HEK293T (cell line): ENCODE data around the gene GATAD2B.

ENCODE experiments used
- CTCF ChIA-PET: fragments of 350-600 bp; formaldehyde crosslinking; extraction: SDS; loops from one replicate; lab custom pipeline; 2021; ENCODE audit warnings: antibody characterized with exemption, inconsistent platforms; lab: Yijun Ruan, JAX
- POLR2A ChIA-PET: fragments of 350-600 bp; formaldehyde crosslinking; extraction: SDS; loops from one replicate; lab custom pipeline; 2020; ENCODE audit warnings: antibody characterized with exemption, inconsistent platforms; lab: Yijun Ruan, JAX
- DNase-seq: peaks from one replicate; pipeline ENCODE4 v3.0.0; 2012; ENCODE audit warnings: mixed read lengths; ENCODE audit errors: extremely low spot score
- ARNT ChIP-seq: fragments of 450-650 bp; IDR thresholded peaks from 2 replicates; pipeline ENCODE4 v1.6.1; 2017; ENCODE audit warnings: mild to moderate bottlenecking
- BHLHE40 ChIP-seq: fragments of 450-650 bp; IDR thresholded peaks from 2 replicates; pipeline ENCODE4 v1.6.1; 2016; ENCODE audit warnings: mild to moderate bottlenecking, moderate library complexity, borderline replicate concordance
- CTBP1 ChIP-seq: fragments of 450-650 bp; IDR thresholded peaks from 2 replicates; pipeline ENCODE4 v1.6.1; 2016; ENCODE audit warnings: borderline replicate concordance
- ELF4 ChIP-seq: fragments of 450-650 bp; IDR thresholded peaks from 2 replicates; pipeline ENCODE4 v1.6.1; 2017; ENCODE audit warnings: antibody characterized with exemption
- FOXA1 ChIP-seq: fragments of 450-650 bp; IDR thresholded peaks from 2 replicates; pipeline ENCODE4 v1.6.1; 2016; ENCODE audit warnings: mild to moderate bottlenecking
- FOXM1 ChIP-seq: fragments of 450-650 bp; IDR thresholded peaks from 2 replicates; pipeline ENCODE4 v1.6.1; 2017; ENCODE audit warnings: mild to moderate bottlenecking, borderline replicate concordance
- HDGF ChIP-seq: fragments of 450-650 bp; IDR thresholded peaks from 2 replicates; pipeline ENCODE4 v1.6.1; 2017; ENCODE audit warnings: antibody characterized with exemption, borderline replicate concordance
- L3MBTL2 ChIP-seq: fragments of 450-650 bp; conservative IDR thresholded peaks from 2 replicates; pipeline ENCODE4 v1.6.1; 2016; ENCODE audit warnings: mild to moderate bottlenecking
- LEF1 ChIP-seq: fragments of 450-650 bp; IDR thresholded peaks from 2 replicates; pipeline ENCODE4 v1.6.1; 2017; ENCODE audit warnings: mild to moderate bottlenecking, borderline replicate concordance
- NFRKB ChIP-seq: fragments of 450-650 bp; IDR thresholded peaks from 2 replicates; pipeline ENCODE4 v1.6.1; 2016; ENCODE audit warnings: mild to moderate bottlenecking, moderate library complexity
- PKNOX1 ChIP-seq: fragments of 450-650 bp; IDR thresholded peaks from 2 replicates; pipeline ENCODE4 v1.6.1; 2016
- SP1 ChIP-seq: fragments of 450-650 bp; IDR thresholded peaks from 2 replicates; pipeline ENCODE4 v1.6.1; 2017
- SUZ12 ChIP-seq: fragments of 450-650 bp; IDR thresholded peaks from 2 replicates; pipeline ENCODE4 v1.6.1; 2016; ENCODE audit warnings: mild to moderate bottlenecking
- TARDBP ChIP-seq: fragments of 450-650 bp; IDR thresholded peaks from 2 replicates; pipeline ENCODE4 v1.6.1; 2016
- ZNF384 ChIP-seq: fragments of 450-650 bp; IDR thresholded peaks from 2 replicates; pipeline ENCODE4 v1.6.1; 2016

Gene GATAD2B

GRCh38 chr1:153764310-153764709 lies 158.5 kb downstream of the GATAD2B start:
- ChIA-PET POLR2A (interaction anchor here (1.0 to 2.2 kb wide), 5 partner anchors 11 to 204 kb away, joined by 3 to 7 read pairs (median 4); partner anchors contain the start of genes CREB3L4, INTS3, S100A13 and SLC27A3), CTCF (interaction anchor here (1.3 kb wide), 1 partner anchor 8 kb away, joined by 7 read pairs; no protein-coding TSS in a partner anchor)
- no peak for TF ChIP-seq L3MBTL2
- TF ChIP-seq TARDBP, result no peak
- TF ChIP-seq FOXA1, result no peak
- no peak for TF ChIP-seq PKNOX1
- no peak for TF ChIP-seq ARNT
- no peak for DNase-seq

GRCh38 chr1:153763365-153764225 lies 159.2 kb downstream of the GATAD2B start:
- no peak for DNase-seq
- TF ChIP-seq SP1, result no peak
- no peak for TF ChIP-seq HDGF
- TF ChIP-seq FOXM1, result no peak
- no peak for TF ChIP-seq CTBP1
- TF ChIP-seq PKNOX1, result no peak
- TF ChIP-seq L3MBTL2, result no peak
- no peak for TF ChIP-seq BHLHE40
- ChIA-PET CTCF (interaction anchor here (1.3 kb wide), 1 partner anchor 9 kb away, joined by 7 read pairs; no protein-coding TSS in a partner anchor), POLR2A (interaction anchor here (1.0 to 2.2 kb wide), 6 partner anchors 12 to 227 kb away, joined by 3 to 7 read pairs (median 4); partner anchors contain the start of genes CREB3L4, INTS3, S100A13 and SLC27A3)

GRCh38 chr1:153760440-153760839 lies 162.3 kb downstream of the GATAD2B start:
- ChIA-PET POLR2A (no interaction called here), CTCF (no interaction called here)
- no peak for TF ChIP-seq CTBP1
- no peak for TF ChIP-seq LEF1
- TF ChIP-seq SP1, result no peak
- TF ChIP-seq ELF4, result no peak
- no peak for TF ChIP-seq SUZ12
- TF ChIP-seq PKNOX1, result no peak
- TF ChIP-seq NFRKB, result no peak
- no peak for TF ChIP-seq L3MBTL2
- no peak for TF ChIP-seq ARNT
- no peak for TF ChIP-seq ZNF384
- DNase-seq, result no peak
